H9 (cell line): ENCODE results near the gene SKIC3. TPM values are rescaled to one million over a fixed set of nuclear protein-coding genes. Genes with fewer than 3 reads are reported as not detected.

Source experiments
- DNase-seq: peaks from one replicate; pipeline ENCODE4 v3.0.0-alpha.2; 2017
- H2AFZ ChIP-seq: one replicate; pipeline ENCODE4 v1.6.1; 2013; ENCODE audit warnings: mild to moderate bottlenecking, low read length, control low read depth, moderate library complexity
- H2AK5ac ChIP-seq: 2 replicates; pipeline ENCODE4 v1.6.1; 2013; ENCODE audit warnings: low read length, control low read depth, mixed read lengths; ENCODE audit not compliant: insufficient read length
- H2BK120ac ChIP-seq: one replicate; pipeline ENCODE4 v1.6.1; 2013; ENCODE audit warnings: low read depth, mild to moderate bottlenecking, low read length, control low read depth, inconsistent platforms; ENCODE audit not compliant: poor library complexity, severe bottlenecking
- H2BK12ac ChIP-seq: 2 replicates; pipeline ENCODE4 v1.6.1; 2013; ENCODE audit warnings: low read length, control low read depth, mixed read lengths, low read depth; ENCODE audit not compliant: insufficient read length
- H2BK15ac ChIP-seq: 2 replicates; pipeline ENCODE4 v1.6.1; 2013; ENCODE audit warnings: low read depth, low read length, control low read depth
- H2BK20ac ChIP-seq: one replicate; pipeline ENCODE4 v1.6.1; 2013; ENCODE audit warnings: low read depth, mild to moderate bottlenecking, low read length, control low read depth, inconsistent platforms; ENCODE audit not compliant: poor library complexity, severe bottlenecking
- H2BK5ac ChIP-seq: 2 replicates; pipeline ENCODE4 v1.6.1; 2013; ENCODE audit warnings: low read length, control low read depth, mixed read lengths; ENCODE audit not compliant: insufficient read length
- H3K14ac ChIP-seq: 2 replicates; pipeline ENCODE4 v1.6.1; 2013; ENCODE audit warnings: low read length, control low read depth; ENCODE audit not compliant: insufficient read depth
- H3K18ac ChIP-seq: 2 replicates; pipeline ENCODE4 v1.6.1; 2013; ENCODE audit warnings: low read depth, mild to moderate bottlenecking, mixed read lengths, low read length, control low read depth; ENCODE audit not compliant: insufficient read length
- H3K23ac ChIP-seq: 2 replicates; pipeline ENCODE4 v1.6.1; 2013; ENCODE audit warnings: low read length, control low read depth, mixed read lengths, low read depth; ENCODE audit not compliant: insufficient read length
- H3K23me2 ChIP-seq: 2 replicates; pipeline ENCODE4 v1.6.1; 2013; ENCODE audit warnings: low read depth, mild to moderate bottlenecking, mixed read lengths, low read length, control low read depth; ENCODE audit not compliant: insufficient read length, poor library complexity, severe bottlenecking
- H3K27ac ChIP-seq: 2 replicates; pipeline ENCODE4 v1.5.1; 2013; ENCODE audit warnings: low read length, control low read depth, mixed read lengths, low read depth; ENCODE audit not compliant: insufficient read length
- H3K27me3 ChIP-seq: 2 replicates; pipeline ENCODE4 v1.6.1; 2013; ENCODE audit warnings: low read length, control low read depth, inconsistent platforms; ENCODE audit not compliant: insufficient read depth
- H3K4ac ChIP-seq: 2 replicates; pipeline ENCODE4 v1.6.1; 2013; ENCODE audit warnings: low read depth, mild to moderate bottlenecking, control low read depth, inconsistent platforms, low read length, moderate library complexity
- H3K4me1 ChIP-seq: 2 replicates; pipeline ENCODE4 v1.6.1; 2013; ENCODE audit warnings: low read length, control low read depth, inconsistent platforms; ENCODE audit not compliant: insufficient read depth
- H3K4me2 ChIP-seq: 2 replicates; pipeline ENCODE4 v1.6.1; 2013; ENCODE audit warnings: low read length, control low read depth, mixed read lengths; ENCODE audit not compliant: insufficient read length, insufficient read depth
- H3K56ac ChIP-seq: 2 replicates; pipeline ENCODE4 v1.6.1; 2013; ENCODE audit warnings: low read depth, mild to moderate bottlenecking, mixed read lengths, low read length, control low read depth; ENCODE audit not compliant: insufficient read length
- H3K79me1 ChIP-seq: 2 replicates; pipeline ENCODE4 v1.6.1; 2013; ENCODE audit warnings: low read depth, mild to moderate bottlenecking, moderate library complexity, low read length, control low read depth, inconsistent platforms; ENCODE audit not compliant: insufficient read depth, poor library complexity, severe bottlenecking
- H3K79me2 ChIP-seq: 2 replicates; pipeline ENCODE4 v1.6.1; 2013; ENCODE audit warnings: low read length, control low read depth, inconsistent platforms; ENCODE audit not compliant: insufficient read depth
- H3K9ac ChIP-seq: 2 replicates; pipeline ENCODE4 v1.6.1; 2013; ENCODE audit warnings: low read length, control low read depth, mixed read lengths; ENCODE audit not compliant: insufficient read length; ENCODE audit errors: extremely low read depth
- H3K9me3 ChIP-seq: one replicate; pipeline ENCODE4 v1.6.1; 2013; ENCODE audit warnings: low read depth, low read length, inconsistent platforms; ENCODE audit not compliant: control insufficient read depth
- H3T11ph ChIP-seq: one replicate; pipeline ENCODE4 v1.6.1; 2013; ENCODE audit warnings: mild to moderate bottlenecking, low read length, control low read depth, inconsistent platforms
- H4K20me1 ChIP-seq: one replicate; pipeline ENCODE4 v1.6.1; 2013; ENCODE audit not compliant: control insufficient read depth, insufficient read length, insufficient read depth
- H4K5ac ChIP-seq: 2 replicates; pipeline ENCODE4 v1.6.1; 2013; ENCODE audit warnings: low read depth, mild to moderate bottlenecking, mixed read lengths, low read length, control low read depth; ENCODE audit not compliant: insufficient read length
- H4K8ac ChIP-seq: replicated peaks from 2 replicates; pipeline ENCODE4 v1.6.1; 2013; ENCODE audit warnings: low read length, control low read depth, mixed read lengths, low read depth; ENCODE audit not compliant: insufficient read length
- H4K91ac ChIP-seq: 2 replicates; pipeline ENCODE4 v1.6.1; 2013; ENCODE audit warnings: low read depth, mild to moderate bottlenecking, moderate library complexity, mixed read lengths, low read length, control low read depth; ENCODE audit not compliant: insufficient read length
- H3K27ac Mint-ChIP-seq, 3 experiments: 2 replicates in 2 of 3; 3 replicates in 1 of 3; pipeline ENCODE4 v1.8.0; 2020 to 2021; ENCODE audit warnings: mixed read lengths in 3 of 3, mild to moderate bottlenecking in 1 of 3, moderate library complexity in 1 of 3
- H3K27me3 Mint-ChIP-seq: 2 replicates; pipeline ENCODE4 v1.8.0; 2021; ENCODE audit warnings: low read depth, mild to moderate bottlenecking, moderate library complexity, mixed read lengths
- H3K36me3 Mint-ChIP-seq, 3 experiments: 2 replicates in 2 of 3; 3 replicates in 1 of 3; pipeline ENCODE4 v1.8.0; 2020 to 2021; ENCODE audit warnings: low read depth in 3 of 3, mixed read lengths in 3 of 3; ENCODE audit not compliant: insufficient read depth in 1 of 3
- H3K4me1 Mint-ChIP-seq, 2 experiments: 2 replicates each; pipeline ENCODE4 v1.8.0; 2020; ENCODE audit warnings: mixed read lengths in 2 of 2
- H3K4me3 Mint-ChIP-seq, 2 experiments: 2 replicates in 1 of 2; 3 replicates in 1 of 2; pipeline ENCODE4 v1.8.0; 2020 to 2021; ENCODE audit warnings: mild to moderate bottlenecking in 2 of 2, mixed read lengths in 2 of 2, moderate library complexity in 1 of 2
- H3K9me3 Mint-ChIP-seq, 2 experiments: 2 replicates in 1 of 2; 3 replicates in 1 of 2; pipeline ENCODE4 v1.8.0; 2020; ENCODE audit warnings: mild to moderate bottlenecking in 2 of 2, mixed read lengths in 2 of 2, moderate library complexity in 1 of 2
- WGBS: extraction: QIAGEN DNeasy Blood & Tissue Kit; methylation state at CpG from one replicate; pipeline ENCODE4 v1.1.7; 2013; ENCODE audit warnings: missing lambda C conversion rate, low lambda C conversion rate, mixed read lengths; ENCODE audit not compliant: insufficient read length; ENCODE audit errors: extremely low coverage; 5-methylcytosine and 5-hydroxymethylcytosine counted together
- total RNA-seq: library from RNA; stranded (reverse); gene quantifications from 2 replicates; pipeline ENCODE4 v1.2.1, GENCODE V29; 2021
- TF ChIP-seq, protein P1 (sequence below): fragments of 200-600 bp; sonication (generic); conservative IDR thresholded peaks from 3 replicates; pipeline ENCODE4 v1.8.0; 2021; ENCODE audit warnings: antibody characterized with exemption, mild to moderate bottlenecking

Gene SKIC3
- total RNA-seq, 1 experiment from 2014 or later = 64.7 TPM

DNA sequence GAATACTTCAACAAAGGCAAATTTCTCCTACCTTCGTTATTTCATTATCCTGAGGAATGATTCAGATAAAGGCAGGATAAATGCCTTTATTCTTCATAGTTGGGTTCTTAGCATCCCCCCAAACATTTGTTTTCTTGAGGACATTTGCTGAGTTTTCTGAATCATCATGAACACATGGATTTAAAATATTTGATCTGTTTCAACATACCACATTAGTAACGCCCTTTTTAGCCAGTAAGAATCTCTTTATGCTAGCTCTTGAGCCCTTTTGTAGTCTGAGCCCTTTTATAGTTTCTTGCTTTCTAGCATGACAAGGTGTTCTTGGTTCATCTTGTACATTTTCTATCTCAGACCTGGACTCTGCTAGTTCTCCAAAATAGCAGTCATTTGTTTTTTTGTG lies 27.9 kb downstream of the SKIC3 start:
- Histone ChIP-seq H3K23me2 (no peaks in the 10 kb centered on the region), H3K14ac (no peak overlapping the region), H3K18ac (no peak overlapping the region), H2BK12ac (no peak overlapping the region), H3K23ac (no peak overlapping the region), H3K79me2 (no peaks in the 10 kb centered on the region), H4K5ac (no peak overlapping the region), H3K79me1 (no peaks in the 10 kb centered on the region), H2BK5ac (no peak overlapping the region), H4K91ac (no peak overlapping the region), H2AK5ac (no peak overlapping the region), H2BK120ac (no peak overlapping the region), H3K9me3 (no peaks in the 10 kb centered on the region), H3K56ac (no peak overlapping the region), H3K27me3 (no peaks in the 10 kb centered on the region), H3K9ac (no peak overlapping the region), H4K20me1 (no peaks in the 10 kb centered on the region), H3T11ph (no peak overlapping the region), H2BK20ac (no peak overlapping the region), H2BK15ac (no peak overlapping the region), H3K27ac (no peak overlapping the region), H3K4me2 (no peak overlapping the region), H2AFZ (no peak overlapping the region), H3K4ac (no peak overlapping the region), H4K8ac (no peak overlapping the region), H3K4me1 (no peaks in the 10 kb centered on the region)
- Mint-ChIP-seq H3K27ac (no peak overlapping the region), H3K4me1 (peaks cover 1 to 6% of the 10 kb centered on the region in 2 experiments; a peak in 3 of 4 replicates), H3K27me3 (no peaks in the 10 kb centered on the region), H3K36me3 (peaks cover 6 to 57% (median 44%) of the 10 kb centered on the region in 3 experiments; a peak in 6 of 7 replicates), H3K9me3 (no peaks in the 10 kb centered on the region), H3K4me3 (no peak overlapping the region)
- no CpG with 5 or more reads among the region's 2 CpGs for WGBS
- DNase-seq = no peak
- TF ChIP-seq, protein P1, sequence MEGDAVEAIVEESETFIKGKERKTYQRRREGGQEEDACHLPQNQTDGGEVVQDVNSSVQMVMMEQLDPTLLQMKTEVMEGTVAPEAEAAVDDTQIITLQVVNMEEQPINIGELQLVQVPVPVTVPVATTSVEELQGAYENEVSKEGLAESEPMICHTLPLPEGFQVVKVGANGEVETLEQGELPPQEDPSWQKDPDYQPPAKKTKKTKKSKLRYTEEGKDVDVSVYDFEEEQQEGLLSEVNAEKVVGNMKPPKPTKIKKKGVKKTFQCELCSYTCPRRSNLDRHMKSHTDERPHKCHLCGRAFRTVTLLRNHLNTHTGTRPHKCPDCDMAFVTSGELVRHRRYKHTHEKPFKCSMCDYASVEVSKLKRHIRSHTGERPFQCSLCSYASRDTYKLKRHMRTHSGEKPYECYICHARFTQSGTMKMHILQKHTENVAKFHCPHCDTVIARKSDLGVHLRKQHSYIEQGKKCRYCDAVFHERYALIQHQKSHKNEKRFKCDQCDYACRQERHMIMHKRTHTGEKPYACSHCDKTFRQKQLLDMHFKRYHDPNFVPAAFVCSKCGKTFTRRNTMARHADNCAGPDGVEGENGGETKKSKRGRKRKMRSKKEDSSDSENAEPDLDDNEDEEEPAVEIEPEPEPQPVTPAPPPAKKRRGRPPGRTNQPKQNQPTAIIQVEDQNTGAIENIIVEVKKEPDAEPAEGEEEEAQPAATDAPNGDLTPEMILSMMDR = no peak
